Activated effector memory CD4-positive, alpha-beta T cell treated with Interleukin-2 at 50 U/mL for 16 hours (primary cell): ENCODE data around the gene AVPR1B.
"Not testable (repeated sequence)": the region's sequence is repeated elsewhere in the genome, so short reads cannot be mapped to it uniquely, and the experiment has no call there.

Experiments
- DNase-seq: peaks from one replicate; pipeline ENCODE4 v3.0.0-alpha.2; 2020

Gene AVPR1B

GRCh38 chr1:206080026-206080820 lies 37.0 kb downstream of the AVPR1B start:
- no peak for DNase-seq

- no peak for DNase-seq
Measured at GRCh38 chr1:206079135-206079534, 38.1 kb downstream of the AVPR1B start.

GRCh38 chr1:206075786-206076755 lies 41.1 kb downstream of the AVPR1B start:
- no peak for DNase-seq

GRCh38 chr1:206074839-206075238 lies 42.3 kb downstream of the AVPR1B start:
- DNase-seq, result no peak

GRCh38 chr1:206070627-206071304 lies 46.4 kb downstream of the AVPR1B start:
- no peak for DNase-seq

- no peak for DNase-seq
Measured at GRCh38 chr1:206068314-206068713, 48.9 kb downstream of the AVPR1B start.

GRCh38 chr1:206067486-206068227 lies 49.5 kb downstream of the AVPR1B start:
- DNase-seq, result no peak

- DNase-seq, result no peak
Measured at GRCh38 chr1:206066479-206067171, 50.6 kb downstream of the AVPR1B start.

- no peak for DNase-seq
Measured at GRCh38 chr1:206065547-206066145, 51.5 kb downstream of the AVPR1B start.

GRCh38 chr1:206064501-206064900 lies 52.7 kb downstream of the AVPR1B start:
- DNase-seq, result not testable (repeated sequence)

- DNase-seq, result not testable (repeated sequence)
Measured at GRCh38 chr1:206064001-206064400, 53.2 kb downstream of the AVPR1B start.

- DNase-seq, result no peak
Measured at GRCh38 chr1:206062464-206062863, 54.7 kb downstream of the AVPR1B start.

GRCh38 chr1:206060844-206061243 lies 56.3 kb downstream of the AVPR1B start:
- DNase-seq, result no peak
